Activated T-cell treated with anti-CD3 and anti-CD28 coated beads, Interleukin-2, amount 50 U/mL, for 72 hours (primary cell): ENCODE measurements around the gene PANX1. TPM values are rescaled to one million over a fixed set of nuclear protein-coding genes. Genes with fewer than 3 reads are reported as not detected.

Experiments
- ATAC-seq, 2 donors: fragments of 150-1000 bp; cut with Tn5 transposase; replicated peaks in 1 of 2; 2 replicates each; pipeline ENCODE4 v1.10.0; 2021; ENCODE audit warnings: moderate library complexity in 2 of 2, mild to moderate bottlenecking in 1 of 2
- DNase-seq, 2 donors: peaks; one replicate each; pipeline ENCODE4 v3.0.0; 2021 to 2022; ENCODE audit warnings: mixed read lengths in 1 of 2
- H3K27ac Mint-ChIP-seq: one replicate; pipeline ENCODE4 v1.8.0; 2022; ENCODE audit warnings: mild to moderate bottlenecking, moderate library complexity, mixed read lengths
- H3K27me3 Mint-ChIP-seq: one replicate; pipeline ENCODE4 v1.8.0; 2022; ENCODE audit warnings: low read depth, mixed read lengths
- H3K36me3 Mint-ChIP-seq, 2 donors: one replicate each; pipeline ENCODE4 v1.8.0; 2022; ENCODE audit warnings: mixed read lengths in 2 of 2, mild to moderate bottlenecking in 1 of 2; ENCODE audit not compliant: insufficient read depth in 2 of 2
- H3K4me1 Mint-ChIP-seq: one replicate; pipeline ENCODE4 v1.8.0; 2022; ENCODE audit warnings: low read depth, mixed read lengths
- H3K4me3 Mint-ChIP-seq, 2 donors: one replicate each; pipeline ENCODE4 v1.8.0; 2022; ENCODE audit warnings: mild to moderate bottlenecking in 2 of 2, mixed read lengths in 2 of 2, moderate library complexity in 2 of 2
- H3K9me3 Mint-ChIP-seq, 2 donors: one replicate each; pipeline ENCODE4 v1.8.0; 2022; ENCODE audit warnings: mixed read lengths in 2 of 2
- total RNA-seq, 2 donors: library from RNA; stranded (reverse); gene quantifications; one replicate each; pipeline ENCODE4 v1.2.3, GENCODE V29; 2022

The PANX1 gene
- total RNA-seq, 2 donors from 2014 or later = 10.3 to 13.5 TPM

- Mint-ChIP-seq H3K36me3 (peaks cover 0 to 3% of the 10 kb centered on the region in 2 donors), H3K9me3 (no peaks in the 10 kb centered on the region)
- no peak for ATAC-seq
Measured at GRCh38 chr11:94185416-94186084, 56.9 kb downstream of the PANX1 start.

GRCh38 chr11:94186342-94187203 is 57.9 kb downstream of the PANX1 start:
- DNase-seq (no peak), ATAC-seq (no peak)
- no peak overlapping the region for H3K4me3 Mint-ChIP-seq
- H3K27me3 Mint-ChIP-seq = no peaks in the 10 kb centered on the region
- H3K4me1 Mint-ChIP-seq = no peaks in the 10 kb centered on the region
- no peak overlapping the region for H3K27ac Mint-ChIP-seq
- H3K9me3 Mint-ChIP-seq = no peaks in the 10 kb centered on the region
- H3K36me3 Mint-ChIP-seq = peaks cover 0 to 2% of the 10 kb centered on the region in 2 donors

More at GRCh38 chr11:94185416-94186084, 56.9 kb downstream of the PANX1 start:
- no peak overlapping the region for H3K27ac Mint-ChIP-seq
- H3K27me3 Mint-ChIP-seq = no peaks in the 10 kb centered on the region
- DNase-seq = no peak
- H3K4me3 Mint-ChIP-seq = no peak overlapping the region
- no peaks in the 10 kb centered on the region for H3K4me1 Mint-ChIP-seq

- Mint-ChIP-seq H3K27me3 (no peaks in the 10 kb centered on the region), H3K4me1 (no peaks in the 10 kb centered on the region), H3K36me3 (peaks cover 0 to 2% of the 10 kb centered on the region in 2 donors), H3K9me3 (no peaks in the 10 kb centered on the region), H3K27ac (no peak overlapping the region), H3K4me3 (no peak overlapping the region)
- no peak for DNase-seq
- ATAC-seq = no peak
Measured at GRCh38 chr11:94193288-94193687, 64.6 kb downstream of the PANX1 start.

- no peaks in the 10 kb centered on the region for H3K27me3 Mint-ChIP-seq
- DNase-seq (no peak), ATAC-seq (no peak)
- no peaks in the 10 kb centered on the region for H3K4me1 Mint-ChIP-seq
- no peak overlapping the region for H3K4me3 Mint-ChIP-seq
- H3K36me3 Mint-ChIP-seq = peaks cover 0 to 2% of the 10 kb centered on the region in 2 donors
- no peaks in the 10 kb centered on the region for H3K9me3 Mint-ChIP-seq
- H3K27ac Mint-ChIP-seq = no peak overlapping the region
Measured at GRCh38 chr11:94194712-94195111, 66.1 kb downstream of the PANX1 start.

- ATAC-seq (no peak), DNase-seq (no peak)
- Mint-ChIP-seq H3K27me3 (no peaks in the 10 kb centered on the region), H3K27ac (no peak overlapping the region), H3K4me3 (no peak overlapping the region), H3K9me3 (no peaks in the 10 kb centered on the region), H3K36me3 (no peaks in the 10 kb centered on the region), H3K4me1 (no peaks in the 10 kb centered on the region)
Measured at GRCh38 chr11:94196363-94196762, 67.7 kb downstream of the PANX1 start.

- no peaks in the 10 kb centered on the region for H3K27me3 Mint-ChIP-seq
- H3K36me3 Mint-ChIP-seq = no peaks in the 10 kb centered on the region
- no peak for ATAC-seq
- DNase-seq = no peak
- H3K9me3 Mint-ChIP-seq = no peaks in the 10 kb centered on the region
- no peaks in the 10 kb centered on the region for H3K4me1 Mint-ChIP-seq
- H3K4me3 Mint-ChIP-seq = no peak overlapping the region
- H3K27ac Mint-ChIP-seq = no peak overlapping the region
Measured at GRCh38 chr11:94198718-94199117, 70.1 kb downstream of the PANX1 start.

- no peaks in the 10 kb centered on the region for H3K9me3 Mint-ChIP-seq
- ATAC-seq = no peak
- H3K36me3 Mint-ChIP-seq = no peaks in the 10 kb centered on the region
- H3K4me3 Mint-ChIP-seq = no peak overlapping the region
- H3K4me1 Mint-ChIP-seq = no peaks in the 10 kb centered on the region
- DNase-seq = no peak
- no peak overlapping the region for H3K27ac Mint-ChIP-seq
- no peaks in the 10 kb centered on the region for H3K27me3 Mint-ChIP-seq
Measured at GRCh38 chr11:94199136-94200130, 70.8 kb downstream of the PANX1 start.

- H3K4me1 Mint-ChIP-seq = no peaks in the 10 kb centered on the region
- no peaks in the 10 kb centered on the region for H3K36me3 Mint-ChIP-seq
- DNase-seq (no peak), ATAC-seq (no peak)
- no peaks in the 10 kb centered on the region for H3K9me3 Mint-ChIP-seq
- H3K27me3 Mint-ChIP-seq = no peaks in the 10 kb centered on the region
- H3K27ac Mint-ChIP-seq = no peak overlapping the region
- H3K4me3 Mint-ChIP-seq = no peak overlapping the region
Measured at GRCh38 chr11:94201004-94201465, 72.4 kb downstream of the PANX1 start.

GRCh38 chr11:94203070-94203469 is 74.4 kb downstream of the PANX1 start:
- H3K4me1 Mint-ChIP-seq = no peaks in the 10 kb centered on the region
- no peaks in the 10 kb centered on the region for H3K9me3 Mint-ChIP-seq
- no peaks in the 10 kb centered on the region for H3K27me3 Mint-ChIP-seq
- no peak for DNase-seq
- no peak overlapping the region for H3K27ac Mint-ChIP-seq
- H3K36me3 Mint-ChIP-seq = no peaks in the 10 kb centered on the region
- no peak overlapping the region for H3K4me3 Mint-ChIP-seq
- ATAC-seq = no peak

- H3K27me3 Mint-ChIP-seq = no peaks in the 10 kb centered on the region
- H3K36me3 Mint-ChIP-seq = no peaks in the 10 kb centered on the region
- H3K4me3 Mint-ChIP-seq = no peak overlapping the region
- DNase-seq (no peak), ATAC-seq (no peak)
- no peak overlapping the region for H3K27ac Mint-ChIP-seq
- no peaks in the 10 kb centered on the region for H3K4me1 Mint-ChIP-seq
- peaks cover 0 to 5% of the 10 kb centered on the region in 2 donors for H3K9me3 Mint-ChIP-seq
Measured at GRCh38 chr11:94211261-94211830, 82.7 kb downstream of the PANX1 start.

- H3K27me3 Mint-ChIP-seq = no peaks in the 10 kb centered on the region
- H3K4me3 Mint-ChIP-seq = no peak overlapping the region
- H3K27ac Mint-ChIP-seq = no peak overlapping the region
- H3K9me3 Mint-ChIP-seq = peaks cover 3 to 5% of the 10 kb centered on the region in 2 donors
- H3K4me1 Mint-ChIP-seq = no peaks in the 10 kb centered on the region
- DNase-seq (no peak), ATAC-seq (no peak)
- no peaks in the 10 kb centered on the region for H3K36me3 Mint-ChIP-seq
Measured at GRCh38 chr11:94212898-94213297, 84.3 kb downstream of the PANX1 start.

GRCh38 chr11:94217705-94218104 is 89.1 kb downstream of the PANX1 start:
- Mint-ChIP-seq H3K27ac (no peak overlapping the region), H3K4me3 (no peak overlapping the region)
- no peak for ATAC-seq

More at GRCh38 chr11:94217705-94218104, 89.1 kb downstream of the PANX1 start:
- no peaks in the 10 kb centered on the region for H3K27me3 Mint-ChIP-seq
- DNase-seq = no peak
- peaks cover 2 to 7% of the 10 kb centered on the region in 2 donors for H3K36me3 Mint-ChIP-seq
- peaks cover 9 to 11% of the 10 kb centered on the region in 2 donors for H3K9me3 Mint-ChIP-seq
- no peaks in the 10 kb centered on the region for H3K4me1 Mint-ChIP-seq
